T-cell (primary cell): ENCODE data around the gene ETV6. TPM values are rescaled to one million over a fixed set of nuclear protein-coding genes. Genes with fewer than 3 reads are reported as not detected.
A peak's percentile ranks its signal among the peaks of the same experiment; 100 is the strongest.

Source experiments
- ATAC-seq, 4 experiments: fragments of 200-7000 bp in 3 of 4; fragments of 150-1000 bp in 1 of 4; cut with Tn5 transposase; replicated peaks in 1 of 4; 1 replicate in 3 of 4; 2 replicates in 1 of 4; pipeline ENCODE4 v1.10.0; 2021; ENCODE audit warnings: moderate library complexity in 3 of 4, mild to moderate bottlenecking in 2 of 4, moderate number of reproducible peaks in 1 of 4
- CTCF ChIA-PET, 2 donors: fragments of 300-600 bp; sonication (Branson Sonifier 250); formaldehyde crosslinking; loops; one replicate each; lab custom pipeline; 2022; ENCODE audit warnings: antibody characterized with exemption in 2 of 2; lab: Charles Lee
- POLR2A ChIA-PET, 2 donors: fragments of 300-600 bp; sonication (Branson Sonifier 250); formaldehyde crosslinking; loops; one replicate each; lab custom pipeline; 2022; ENCODE audit warnings: antibody characterized with exemption in 2 of 2; lab: Charles Lee
- DNase-seq, 35 experiments: peaks; one replicate each; pipeline versions ENCODE4 v3.0.0 to v3.0.0-alpha.2; 2013 to 2023
- H3K27ac ChIP-seq: one replicate; pipeline ENCODE4 v1.5.1; 2013; ENCODE audit warnings: low read length
- H3K27me3 ChIP-seq, 2 experiments: replicated peaks in 1 of 2; 1 replicate in 1 of 2; 2 replicates in 1 of 2; pipeline versions ENCODE4 v1.6.1 to v1.7.0; 2013; ENCODE audit warnings: low read length in 1 of 2, mixed read lengths in 1 of 2; ENCODE audit not compliant: control insufficient read depth in 2 of 2, insufficient read depth in 2 of 2; ENCODE audit errors: extremely low read depth in 1 of 2
- H3K36me3 ChIP-seq, 2 donors: 1 replicate in 1 of 2; 2 replicates in 1 of 2; pipeline versions ENCODE4 v1.6.1 to v1.7.0; 2013; ENCODE audit warnings: low read length in 1 of 2; ENCODE audit not compliant: control insufficient read depth in 2 of 2, insufficient read depth in 1 of 2; ENCODE audit errors: extremely low read depth in 1 of 2
- H3K4me1 ChIP-seq, 2 experiments: 1 replicate in 1 of 2; 2 replicates in 1 of 2; pipeline versions ENCODE4 v1.6.1 to v1.7.0; 2013; ENCODE audit warnings: low read length in 2 of 2, mixed read lengths in 1 of 2; ENCODE audit not compliant: insufficient read depth in 2 of 2, control insufficient read depth in 1 of 2; ENCODE audit errors: extremely low read depth in 1 of 2
- H3K4me3 ChIP-seq, 2 donors: 1 replicate in 1 of 2; 2 replicates in 1 of 2; pipeline versions ENCODE4 v1.5.1 to v1.7.0; 2013; ENCODE audit warnings: mild to moderate bottlenecking in 2 of 2, low read length in 1 of 2, moderate library complexity in 1 of 2; ENCODE audit not compliant: control insufficient read depth in 1 of 2; ENCODE audit errors: extremely low read depth in 1 of 2
- H3K9me3 ChIP-seq: 2 replicates; pipeline ENCODE4 v1.7.0; 2013
- H3K27ac Mint-ChIP-seq, 2 donors: one replicate each; pipeline ENCODE4 v1.8.0; 2020 to 2021; ENCODE audit warnings: mild to moderate bottlenecking in 2 of 2, mixed read lengths in 2 of 2
- H3K27me3 Mint-ChIP-seq, 2 donors: one replicate each; pipeline ENCODE4 v1.8.0; 2021 to 2022; ENCODE audit warnings: mixed read lengths in 2 of 2
- H3K36me3 Mint-ChIP-seq: one replicate; pipeline ENCODE4 v1.8.0; 2021; ENCODE audit warnings: mixed read lengths
- H3K4me1 Mint-ChIP-seq, 3 donors: one replicate each; pipeline ENCODE4 v1.8.0; 2020 to 2022; ENCODE audit warnings: mixed read lengths in 3 of 3, mild to moderate bottlenecking in 1 of 3
- H3K4me3 Mint-ChIP-seq, 3 donors: one replicate each; pipeline ENCODE4 v1.8.0; 2020 to 2022; ENCODE audit warnings: mild to moderate bottlenecking in 3 of 3, mixed read lengths in 3 of 3, moderate library complexity in 3 of 3
- H3K9me3 Mint-ChIP-seq, 3 donors: one replicate each; pipeline ENCODE4 v1.8.0; 2020 to 2022; ENCODE audit warnings: mixed read lengths in 3 of 3
- WGBS: methylation state at CpG from one replicate; pipeline ENCODE4 v1.1.5; 2013; ENCODE audit warnings: missing lambda C conversion rate; ENCODE audit not compliant: insufficient coverage; 5-methylcytosine and 5-hydroxymethylcytosine counted together
- total RNA-seq, 35 experiments: library from RNA in 6 of 35; stranded (reverse) in 6 of 35; fragments of 120-200 nt in 1 of 35; gene quantifications; one replicate each; pipeline versions ENCODE4 v1.2.1 to v1.2.4 and lab custom pipeline; 2013 to 2026

The ETV6 gene
- total RNA-seq, 5 donors from 2014 or later (not counting 1 experiment from before 2014, with no cell fraction given): 24.8 to 36.3 (median 31.3) TPM

GRCh38 chr12:11820476-11820875, 171.0 kb downstream of the ETV6 start:
- Mint-ChIP-seq H3K4me3 (no peak overlapping the region), H3K27me3 (no peaks in the 10 kb centered on the region), H3K4me1 (peaks cover 34 to 42% (median 35%) of the 10 kb centered on the region in 3 donors), H3K36me3 (peaks cover 27% of the 10 kb centered on the region), H3K27ac (no peak overlapping the region), H3K9me3 (no peaks in the 10 kb centered on the region)
- ATAC-seq (no peak), DNase-seq (no peak)
- no peaks in the 10 kb centered on the region for H3K27me3 ChIP-seq
- H3K27ac ChIP-seq: no peak overlapping the region
- peaks cover 0 to 5% of the 10 kb centered on the region in 2 donors for H3K36me3 ChIP-seq
- ChIA-PET POLR2A (interaction anchor here in 1 of 2 donors (0.7 kb wide), 1 partner anchor 12 kb away, joined by 4 read pairs; no protein-coding TSS in a partner anchor), CTCF (interaction anchor here in 1 of 2 donors (1.0 kb wide), 1 partner anchor 24 kb away, joined by 3 read pairs; no protein-coding TSS in a partner anchor)
- 100% methylated on average over 3 of the region's 3 CpGs for WGBS
- H3K4me3 ChIP-seq: no peak overlapping the region
- H3K4me1 ChIP-seq: peaks cover 0 to 10% of the 10 kb centered on the region in 2 experiments
- no peaks in the 10 kb centered on the region for H3K9me3 ChIP-seq

GRCh38 chr12:11821386-11822080, 172.1 kb downstream of the ETV6 start:
- ChIA-PET CTCF (no interaction called here), POLR2A (no interaction called here)
- H3K4me3 ChIP-seq: no peak overlapping the region
- DNase-seq: peak in 1 of 35 experiments; percentile 11
- peak overlapping the region; percentile 56 to 78 for H3K27ac Mint-ChIP-seq
- no peaks in the 10 kb centered on the region for H3K9me3 ChIP-seq
- peaks cover 39 to 45% (median 41%) of the 10 kb centered on the region in 3 donors for H3K4me1 Mint-ChIP-seq
- H3K4me1 ChIP-seq: peaks cover 0 to 10% of the 10 kb centered on the region in 2 experiments
- 93% methylated on average over 6 of the region's 10 CpGs for WGBS
- peaks cover 3 to 5% of the 10 kb centered on the region in 2 donors for H3K36me3 ChIP-seq
- ATAC-seq: no peak
- H3K4me3 Mint-ChIP-seq: peak overlapping the region in 1 of 3 donors; percentile 40
- no peaks in the 10 kb centered on the region for H3K27me3 ChIP-seq
- no peaks in the 10 kb centered on the region for H3K27me3 Mint-ChIP-seq
- no peaks in the 10 kb centered on the region for H3K9me3 Mint-ChIP-seq
- peaks cover 31% of the 10 kb centered on the region for H3K36me3 Mint-ChIP-seq
- H3K27ac ChIP-seq: no peak overlapping the region

- peak overlapping the region; percentile 56 to 78 for H3K27ac Mint-ChIP-seq
- no peaks in the 10 kb centered on the region for H3K27me3 ChIP-seq
- H3K4me3 Mint-ChIP-seq: peak overlapping the region; percentile 11 to 40 (median 25)
- WGBS: 44% methylated on average over 10 of the region's 15 CpGs
- peaks cover 0 to 10% of the 10 kb centered on the region in 2 experiments for H3K4me1 ChIP-seq
- H3K36me3 ChIP-seq: peaks cover 5% of the 10 kb centered on the region in 2 donors
- ATAC-seq (peak in 3 of 4 experiments; percentile 19 to 68 (median 38)), DNase-seq (peak in 29 of 35 experiments; percentile 13 to 78 (median 32))
- H3K9me3 ChIP-seq: no peaks in the 10 kb centered on the region
- POLR2A ChIA-PET: no interaction called here
- H3K27ac ChIP-seq: no peak overlapping the region
- CTCF ChIA-PET: interaction anchor here in 1 of 2 donors (1.2 kb wide), 1 partner anchor 211 kb away, joined by 3 read pairs; no protein-coding TSS in a partner anchor
- H3K4me1 Mint-ChIP-seq: peaks cover 43 to 45% (median 45%) of the 10 kb centered on the region in 3 donors
- peaks cover 33% of the 10 kb centered on the region for H3K36me3 Mint-ChIP-seq
- H3K27me3 Mint-ChIP-seq: no peaks in the 10 kb centered on the region
- H3K4me3 ChIP-seq: no peak overlapping the region
- H3K9me3 Mint-ChIP-seq: no peaks in the 10 kb centered on the region
Observed at GRCh38 chr12:11822081-11822834, 172.8 kb downstream of the ETV6 start.

- DNase-seq (no peak), ATAC-seq (no peak)
- Histone ChIP-seq H3K27me3 (no peaks in the 10 kb centered on the region), H3K4me1 (peaks cover 0 to 10% of the 10 kb centered on the region in 2 experiments), H3K36me3 (peaks cover 5% of the 10 kb centered on the region in 2 donors), H3K9me3 (no peaks in the 10 kb centered on the region), H3K4me3 (no peak overlapping the region), H3K27ac (no peak overlapping the region)
- Mint-ChIP-seq H3K9me3 (no peaks in the 10 kb centered on the region), H3K4me3 (no peak overlapping the region), H3K27ac (no peak overlapping the region), H3K27me3 (no peaks in the 10 kb centered on the region), H3K4me1 (peaks cover 38 to 41% (median 40%) of the 10 kb centered on the region in 3 donors), H3K36me3 (peaks cover 26% of the 10 kb centered on the region)
- ChIA-PET POLR2A (no interaction called here), CTCF (interaction anchor here in 1 of 2 donors (1.2 kb wide), 1 partner anchor 210 kb away, joined by 3 read pairs; no protein-coding TSS in a partner anchor)
- 71% methylated on average over 3 of the region's 7 CpGs for WGBS
Observed at GRCh38 chr12:11823043-11823442, 173.6 kb downstream of the ETV6 start.

GRCh38 chr12:11823593-11823992, 174.1 kb downstream of the ETV6 start:
- peaks cover 35 to 41% (median 40%) of the 10 kb centered on the region in 3 donors for H3K4me1 Mint-ChIP-seq

GRCh38 chr12:11824069-11824468, 174.6 kb downstream of the ETV6 start:
- H3K27me3 ChIP-seq: no peaks in the 10 kb centered on the region
- peaks cover 35 to 41% (median 40%) of the 10 kb centered on the region in 3 donors for H3K4me1 Mint-ChIP-seq
- H3K9me3 ChIP-seq: no peaks in the 10 kb centered on the region
- H3K4me1 ChIP-seq: peaks cover 0 to 10% of the 10 kb centered on the region in 2 experiments
- peaks cover under 1 to 8% of the 10 kb centered on the region in 2 donors for H3K36me3 ChIP-seq
- H3K27ac ChIP-seq: no peak overlapping the region
- no peak overlapping the region for H3K4me3 Mint-ChIP-seq
- H3K27ac Mint-ChIP-seq: peak overlapping the region; percentile 59 to 62
- WGBS: 87% methylated on average over 4 of the region's 7 CpGs
- no peak for ATAC-seq
- no peak overlapping the region for H3K4me3 ChIP-seq
- DNase-seq: no peak
- no peaks in the 10 kb centered on the region for H3K27me3 Mint-ChIP-seq
- H3K9me3 Mint-ChIP-seq: no peaks in the 10 kb centered on the region
- CTCF ChIA-PET: no interaction called here
- peaks cover 26% of the 10 kb centered on the region for H3K36me3 Mint-ChIP-seq
- POLR2A ChIA-PET: no interaction called here

More at GRCh38 chr12:11823593-11823992, 174.1 kb downstream of the ETV6 start:
- DNase-seq: no peak
- H3K27me3 ChIP-seq: no peaks in the 10 kb centered on the region
- Mint-ChIP-seq H3K9me3 (no peaks in the 10 kb centered on the region), H3K36me3 (peaks cover 26% of the 10 kb centered on the region), H3K4me3 (no peak overlapping the region), H3K27me3 (no peaks in the 10 kb centered on the region), H3K27ac (peak overlapping the region; percentile 59 to 62)
- no peak overlapping the region for H3K27ac ChIP-seq
- H3K36me3 ChIP-seq: peaks cover 5% of the 10 kb centered on the region in 2 donors
- 97% methylated on average over 8 of the region's 9 CpGs for WGBS
- no peaks in the 10 kb centered on the region for H3K9me3 ChIP-seq
- POLR2A ChIA-PET: no interaction called here
- no peak for ATAC-seq
- CTCF ChIA-PET: no interaction called here
- H3K4me3 ChIP-seq: no peak overlapping the region
- peaks cover 0 to 10% of the 10 kb centered on the region in 2 experiments for H3K4me1 ChIP-seq
